Measurements from ENCODE around the gene DOCK1.

Gene DOCK1

GRCh38 chr10:127467811-127468210 is 562.6 kb downstream of the DOCK1 start:
- no peak for DNase-seq (ENCODE audit: insufficient read length, low spot score)
- FAIRE-seq: no peak

- no peak for DNase-seq (ENCODE audit: insufficient read length, low spot score)
- no peak for FAIRE-seq
Observed at GRCh38 chr10:127468632-127469031, 563.4 kb downstream of the DOCK1 start.

DNA sequence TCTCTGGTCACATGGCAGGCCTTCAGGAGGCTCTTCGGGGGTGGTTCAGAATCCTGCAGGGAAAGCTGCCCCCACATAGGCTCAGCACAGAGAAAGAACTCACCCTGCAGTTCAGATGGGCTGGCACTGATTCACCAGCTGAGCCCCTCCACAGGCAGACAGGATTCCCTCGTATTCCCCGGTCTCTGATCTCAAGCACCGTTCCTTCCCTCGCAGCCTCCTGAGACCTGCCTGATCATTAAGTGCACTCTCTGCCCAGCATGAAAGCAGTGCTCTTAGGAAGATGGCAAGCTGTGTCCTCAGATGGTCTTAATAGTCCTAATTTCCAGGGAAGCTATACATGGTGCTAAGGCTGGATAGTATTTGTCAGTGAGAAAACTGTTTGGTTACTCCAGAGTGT is 565.7 kb downstream of the DOCK1 start:
- no peak for FAIRE-seq
- DNase-seq (ENCODE audit: insufficient read length, low spot score): no peak

DNA sequence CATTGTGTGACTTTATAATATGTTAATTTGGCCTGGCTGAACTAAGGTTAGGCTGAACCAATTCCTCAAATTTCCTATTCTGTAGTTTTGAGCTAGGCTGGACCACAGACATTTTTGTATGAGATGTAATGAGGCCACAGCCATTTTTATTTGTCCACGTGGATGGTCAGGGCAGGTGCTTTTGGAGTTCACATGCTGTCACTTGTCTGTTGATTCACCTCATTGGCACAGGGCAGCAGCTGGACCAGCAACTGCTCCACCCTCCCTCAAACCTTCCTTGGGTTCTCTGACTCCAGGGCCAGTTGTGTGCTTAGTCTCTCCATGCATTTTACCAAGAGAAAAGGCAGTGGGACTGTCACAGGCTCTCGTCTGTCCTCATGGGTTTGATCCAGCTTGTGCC is 567.7 kb downstream of the DOCK1 start:
- no peak for FAIRE-seq
- DNase-seq (ENCODE audit: insufficient read length, low spot score): no peak

GRCh38 chr10:127474501-127474900 is 569.3 kb downstream of the DOCK1 start:
- DNase-seq (ENCODE audit: insufficient read length, low spot score): no peak
- no peak for FAIRE-seq

- DNase-seq (ENCODE audit: insufficient read length, low spot score) (no peak), FAIRE-seq (no peak)
Observed at GRCh38 chr10:127485153-127485857, 580.1 kb downstream of the DOCK1 start.

GRCh38 chr10:127486355-127486754 is 581.1 kb downstream of the DOCK1 start:
- DNase-seq (ENCODE audit: insufficient read length, low spot score) (no peak), FAIRE-seq (no peak)

DNA sequence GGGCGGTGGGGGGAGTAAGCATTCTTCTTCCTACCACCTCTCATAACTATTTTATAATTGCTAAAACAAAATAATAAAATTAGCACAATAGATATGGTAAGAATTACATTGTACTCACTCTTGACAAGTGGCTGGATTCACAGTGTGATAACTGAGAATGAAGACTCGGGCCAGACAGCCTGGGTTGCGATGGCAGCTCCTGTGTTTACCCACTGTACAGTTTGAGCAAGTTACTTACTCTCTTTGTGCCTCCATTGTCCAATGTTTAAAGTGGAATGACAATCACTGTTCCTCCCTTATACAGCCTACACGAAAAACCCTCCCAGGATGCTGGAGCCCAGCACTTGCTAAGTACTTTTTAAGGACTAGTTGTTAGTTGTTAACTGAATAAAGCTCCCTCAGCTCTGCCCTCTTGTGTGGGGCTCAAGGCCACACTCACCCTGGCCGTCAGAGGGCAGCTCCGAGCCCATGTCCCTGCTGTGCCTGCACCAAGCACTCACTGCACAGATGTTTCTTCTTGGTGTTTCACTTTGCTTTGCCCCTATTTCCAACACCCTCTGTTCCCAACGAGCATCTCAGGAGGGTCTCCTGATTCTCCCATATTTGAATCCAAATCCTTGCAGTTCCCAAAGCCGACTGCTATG is 587.5 kb downstream of the DOCK1 start:
- no peak for FAIRE-seq
- DNase-seq (ENCODE audit: insufficient read length, low spot score): peak; percentile 13

GRCh38 chr10:127496035-127496434 is 590.8 kb downstream of the DOCK1 start:
- FAIRE-seq: no peak

GRCh38 chr10:127497685-127498084 is 592.5 kb downstream of the DOCK1 start:
- FAIRE-seq: no peak
- no peak for DNase-seq (ENCODE audit: insufficient read length, low spot score)

More at GRCh38 chr10:127496035-127496434, 590.8 kb downstream of the DOCK1 start:
- DNase-seq (ENCODE audit: insufficient read length, low spot score): no peak

- FAIRE-seq (no peak), DNase-seq (ENCODE audit: insufficient read length, low spot score) (no peak)
Observed at GRCh38 chr10:127498087-127498486, 592.9 kb downstream of the DOCK1 start.

- DNase-seq (ENCODE audit: insufficient read length, low spot score) (no peak), FAIRE-seq (no peak)
Observed at GRCh38 chr10:127500127-127500526, 594.9 kb downstream of the DOCK1 start.

Data from HTR-8/SVneo (cell line).